ENCODE measurements around the gene SERPINB8.
"Not testable (repeated sequence)": the region's sequence is repeated elsewhere in the genome, so short reads cannot be mapped to it uniquely, and the experiment has no call there.

The SERPINB8 gene

DNA sequence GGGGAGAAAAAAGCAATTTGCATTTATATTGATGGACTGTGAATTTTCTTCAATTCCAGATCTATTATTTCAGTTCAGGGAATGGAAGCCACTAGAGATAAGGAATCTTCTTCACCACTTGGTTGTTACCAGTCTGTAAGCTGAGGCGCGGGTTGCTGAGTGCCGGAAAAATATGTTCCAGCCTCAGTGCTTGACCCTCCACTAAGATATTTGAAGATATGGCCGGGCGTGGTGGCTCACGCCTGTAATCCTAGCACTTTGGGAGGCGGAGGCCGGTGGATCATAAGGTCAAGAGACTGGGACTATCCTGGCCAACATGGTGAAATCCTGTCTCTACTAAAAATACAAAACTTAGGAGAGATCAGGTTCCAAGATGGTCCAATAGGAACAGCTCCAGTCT, 29.9 kb upstream of the SERPINB8 start:
- Histone ChIP-seq H3K36me3 (ENCODE audit: insufficient read depth, low read length) (no peaks in the 10 kb centered on the region), H3K4me3 (no peak overlapping the region), H3K9ac (ENCODE audit: insufficient read length) (no peak overlapping the region), H3K9me3 (ENCODE audit: low read depth, low read length) (no peaks in the 10 kb centered on the region), H3K27ac (no peak overlapping the region)
- DNase-seq (ENCODE audit: low read depth, low spot score), result no peak
- TF ChIP-seq POLR2AphosphoS5 (IDR thresholded peaks at IDR 0.05; ENCODE audit: borderline replicate concordance, low read depth, low read length), result no peak
- no peak for TF ChIP-seq EZH2 (IDR thresholded peaks at IDR 0.05)
- no peak for TF ChIP-seq FOXP2 (optimal IDR thresholded peaks at IDR 0.05; ENCODE audit: control extremely low read depth, extremely low read length, insufficient read depth)

DNA sequence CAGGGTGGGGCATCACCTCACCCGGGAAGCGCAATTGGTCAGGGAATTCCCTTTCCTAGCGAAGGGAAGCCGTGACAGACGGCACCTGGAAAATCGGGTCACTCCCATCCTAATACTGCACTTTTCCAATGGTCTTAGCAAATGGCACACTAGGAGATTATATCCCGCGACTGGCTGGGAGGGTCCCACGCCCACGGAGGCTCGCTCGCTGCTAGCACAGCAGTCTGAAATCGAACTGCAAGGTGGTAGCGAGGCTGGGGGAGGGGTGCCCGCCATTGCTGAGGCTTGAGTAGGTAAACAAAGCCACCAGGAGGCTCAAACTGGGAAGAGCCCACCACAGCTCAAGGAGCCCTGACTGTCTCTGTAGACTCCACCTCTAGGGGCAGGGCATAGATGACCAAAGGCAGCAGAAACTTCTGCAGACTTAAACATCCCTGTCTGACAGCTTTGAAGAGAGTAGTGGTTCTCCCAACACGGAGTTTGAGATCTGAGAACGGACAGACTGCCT, 29.3 kb upstream of the SERPINB8 start:
- H3K4me3 ChIP-seq; DNase-seq (ENCODE audit: low read depth, low spot score): not testable (repeated sequence)

GRCh38 chr18:63947051-63947790, 22.7 kb upstream of the SERPINB8 start:
- H3K4me3 ChIP-seq, result no peak overlapping the region
- DNase-seq (ENCODE audit: low read depth, low spot score), result no peak

More for the DNA sequence above, 29.3 kb upstream of the SERPINB8 start:
- not testable (repeated sequence) for H3K36me3 ChIP-seq (ENCODE audit: insufficient read depth, low read length); H3K9me3 ChIP-seq (ENCODE audit: low read depth, low read length); H3K27ac ChIP-seq; H3K9ac ChIP-seq (ENCODE audit: insufficient read length)

DNA sequence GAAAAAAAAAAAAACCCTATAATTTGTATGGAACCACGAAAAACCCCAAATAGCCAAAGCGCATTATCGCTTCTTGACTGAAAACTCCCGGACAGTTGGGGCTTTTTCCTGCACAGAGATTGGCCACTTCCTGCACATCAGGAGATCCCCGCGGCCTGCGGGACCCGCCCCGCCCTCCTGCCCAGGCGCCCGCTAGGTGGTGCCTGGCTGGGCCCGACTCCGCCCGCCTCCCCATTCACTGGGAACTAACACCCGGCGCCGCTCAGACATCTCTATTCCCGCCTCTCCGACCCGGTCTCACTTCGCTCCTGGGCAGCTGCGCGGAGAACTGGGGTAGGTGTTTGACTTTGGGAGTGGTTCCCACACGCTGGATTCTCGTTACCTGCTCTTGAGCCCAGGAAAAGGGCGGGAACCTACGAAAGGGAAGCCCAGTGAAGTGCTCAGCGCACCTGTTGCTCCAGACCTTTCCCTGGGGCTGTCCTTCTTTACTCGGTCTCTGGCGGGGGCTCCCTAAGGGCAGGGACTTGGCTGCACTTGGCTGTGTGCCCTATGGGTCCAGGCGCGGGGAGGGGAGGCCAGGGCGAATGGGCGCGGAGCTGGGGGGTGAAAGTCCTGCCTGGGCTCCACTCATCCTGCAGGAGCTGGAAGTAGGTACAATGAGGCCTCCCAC, 20.7 kb upstream of the SERPINB8 start, which contains the start of gene HMSD:
Gene HMSD, plus strand, starts transcription at position 234 of the 670 bp plus-strand sequence. CDS start 4,155 bp downstream, outside the sequence.
- Histone ChIP-seq H3K9ac (ENCODE audit: insufficient read length) (peak within 1 kb of the TSS; percentile 83), H3K4me3 (peak within 1 kb of the TSS; percentile 94), H3K36me3 (ENCODE audit: insufficient read depth, low read length) (peaks cover 14% of the 10 kb centered on the region), H3K9me3 (ENCODE audit: low read depth, low read length) (no peaks in the 10 kb centered on the region; the same call in 1 of the 2 replicates), H3K27ac (peak within 1 kb of the TSS; percentile 79)
- DNase-seq (ENCODE audit: low read depth, low spot score), result no peak
- TF ChIP-seq EZH2 (IDR thresholded peaks at IDR 0.05) (no peak), FOXP2 (optimal IDR thresholded peaks at IDR 0.05; ENCODE audit: control extremely low read depth, extremely low read length, insufficient read depth) (no peak), POLR2AphosphoS5 (IDR thresholded peaks at IDR 0.05; ENCODE audit: borderline replicate concordance, low read depth, low read length) (peak; percentile 74; the same call in 1 of the 2 replicates)

More at GRCh38 chr18:63947051-63947790, 22.7 kb upstream of the SERPINB8 start:
- Histone ChIP-seq H3K9me3 (ENCODE audit: low read depth, low read length) (no peaks in the 10 kb centered on the region), H3K27ac (0 out of 2 replicates have a peak overlapping the region, but pooled peaks have one; percentile 60), H3K36me3 (ENCODE audit: insufficient read depth, low read length) (peaks cover 4% of the 10 kb centered on the region; the same call in 1 of the 2 replicates), H3K9ac (ENCODE audit: insufficient read length) (no peak overlapping the region)
- no peak for TF ChIP-seq FOXP2 (optimal IDR thresholded peaks at IDR 0.05; ENCODE audit: control extremely low read depth, extremely low read length, insufficient read depth)
- no peak for TF ChIP-seq POLR2AphosphoS5 (IDR thresholded peaks at IDR 0.05; ENCODE audit: borderline replicate concordance, low read depth, low read length)
- TF ChIP-seq EZH2 (IDR thresholded peaks at IDR 0.05), result no peak

DNA sequence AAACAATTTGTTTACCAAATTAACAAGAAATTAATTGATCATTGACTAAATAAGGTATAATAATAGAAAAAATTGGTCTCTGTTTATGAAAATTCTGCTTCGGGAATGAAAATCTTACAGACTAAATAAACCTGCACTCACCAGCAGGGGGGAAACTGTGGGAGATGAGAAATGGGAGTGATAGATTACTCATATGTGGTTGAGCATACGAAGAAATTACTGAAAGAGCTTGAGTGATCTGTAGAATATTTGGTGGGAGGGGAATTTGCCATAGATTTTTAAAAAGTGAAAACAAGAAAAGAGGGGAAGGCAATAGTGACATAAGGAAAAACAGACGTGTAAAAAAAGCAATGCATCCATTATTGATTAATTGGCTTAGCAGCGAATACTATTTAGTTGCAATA, 18.6 kb upstream of the SERPINB8 start:
- Histone ChIP-seq H3K27ac (peak overlapping the region; percentile 78; the same call in 1 of the 2 replicates), H3K4me3 (peak overlapping the region; percentile 94), H3K9me3 (ENCODE audit: low read depth, low read length) (no peaks in the 10 kb centered on the region; the same call in 1 of the 2 replicates), H3K9ac (ENCODE audit: insufficient read length) (peak overlapping the region; percentile 83), H3K36me3 (ENCODE audit: insufficient read depth, low read length) (peaks cover 35% of the 10 kb centered on the region)
- TF ChIP-seq FOXP2 (optimal IDR thresholded peaks at IDR 0.05; ENCODE audit: control extremely low read depth, extremely low read length, insufficient read depth) (no peak), EZH2 (IDR thresholded peaks at IDR 0.05) (no peak), POLR2AphosphoS5 (IDR thresholded peaks at IDR 0.05; ENCODE audit: borderline replicate concordance, low read depth, low read length) (no peak)
- DNase-seq (ENCODE audit: low read depth, low spot score), result no peak

GRCh38 chr18:63953811-63954210, 16.1 kb upstream of the SERPINB8 start:
- H3K9ac ChIP-seq (ENCODE audit: insufficient read length), result no peak overlapping the region
- TF ChIP-seq EZH2 (IDR thresholded peaks at IDR 0.05) (no peak), FOXP2 (optimal IDR thresholded peaks at IDR 0.05; ENCODE audit: control extremely low read depth, extremely low read length, insufficient read depth) (no peak), POLR2AphosphoS5 (IDR thresholded peaks at IDR 0.05; ENCODE audit: borderline replicate concordance, low read depth, low read length) (no peak)
- peaks cover 54% of the 10 kb centered on the region for H3K36me3 ChIP-seq (ENCODE audit: insufficient read depth, low read length)
- no peak for DNase-seq (ENCODE audit: low read depth, low spot score)
- H3K4me3 ChIP-seq, result no peak overlapping the region
- H3K27ac ChIP-seq, result no peak overlapping the region
- no peaks in the 10 kb centered on the region; the same call in 1 of the 2 replicates for H3K9me3 ChIP-seq (ENCODE audit: low read depth, low read length)

DNA sequence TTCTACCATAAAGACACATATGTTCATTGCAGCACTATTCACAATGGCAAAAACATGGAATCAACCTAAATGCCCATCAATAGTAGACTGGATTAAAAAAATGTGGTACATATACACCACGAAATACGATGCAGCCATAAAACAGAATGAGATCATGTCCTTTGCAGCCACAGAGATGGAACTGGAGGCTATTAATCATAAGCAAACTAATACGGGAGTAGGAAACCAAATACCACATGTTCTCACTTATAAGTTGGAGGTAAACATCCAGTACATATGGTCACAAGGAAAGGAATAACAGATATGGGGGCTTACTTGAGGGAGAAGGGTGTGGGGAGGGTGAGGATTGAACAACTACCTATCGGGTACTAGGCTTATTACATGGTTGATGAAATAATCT, 13.1 kb upstream of the SERPINB8 start:
- Histone ChIP-seq H3K27ac (no peak overlapping the region), H3K9ac (ENCODE audit: insufficient read length) (no peak overlapping the region), H3K4me3 (no peak overlapping the region), H3K9me3 (ENCODE audit: low read depth, low read length) (no peaks in the 10 kb centered on the region; the same call in 1 of the 2 replicates), H3K36me3 (ENCODE audit: insufficient read depth, low read length) (peaks cover 73% of the 10 kb centered on the region)
- TF ChIP-seq POLR2AphosphoS5 (IDR thresholded peaks at IDR 0.05; ENCODE audit: borderline replicate concordance, low read depth, low read length) (no peak), EZH2 (IDR thresholded peaks at IDR 0.05) (no peak), FOXP2 (optimal IDR thresholded peaks at IDR 0.05; ENCODE audit: control extremely low read depth, extremely low read length, insufficient read depth) (no peak)
- DNase-seq (ENCODE audit: low read depth, low spot score), result no peak

DNA sequence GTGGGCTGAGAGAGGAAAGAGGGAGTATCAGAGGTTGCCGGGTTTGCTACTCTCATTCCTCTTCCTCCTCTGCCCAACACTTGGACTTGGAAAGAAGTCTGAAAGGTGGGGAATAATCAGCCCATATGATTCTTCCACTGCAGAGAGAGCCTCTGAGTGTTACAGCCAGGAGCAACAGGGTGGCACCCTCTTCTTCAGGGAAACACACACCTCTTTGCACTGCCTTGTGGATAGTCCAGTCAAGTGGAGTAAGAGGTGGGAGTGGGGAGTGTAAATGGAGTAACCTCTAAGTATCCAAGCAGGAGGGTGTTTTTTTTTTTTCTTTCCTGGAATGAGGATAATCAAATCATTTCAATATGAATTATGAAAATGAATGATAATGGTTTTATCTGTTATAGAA, 9.0 kb upstream of the SERPINB8 start:
- peaks cover 61% of the 10 kb centered on the region for H3K36me3 ChIP-seq (ENCODE audit: insufficient read depth, low read length)
- H3K9me3 ChIP-seq (ENCODE audit: low read depth, low read length), result no peaks in the 10 kb centered on the region
- DNase-seq (ENCODE audit: low read depth, low spot score), result no peak
- no peak overlapping the region for H3K27ac ChIP-seq
- H3K9ac ChIP-seq (ENCODE audit: insufficient read length), result no peak overlapping the region
- TF ChIP-seq POLR2AphosphoS5 (IDR thresholded peaks at IDR 0.05; ENCODE audit: borderline replicate concordance, low read depth, low read length), result no peak
- no peak for TF ChIP-seq EZH2 (IDR thresholded peaks at IDR 0.05)
- TF ChIP-seq FOXP2 (optimal IDR thresholded peaks at IDR 0.05; ENCODE audit: control extremely low read depth, extremely low read length, insufficient read depth), result no peak
- H3K4me3 ChIP-seq, result no peak overlapping the region
